Panc1 (cell line): ENCODE data around the gene KRT78. TPM values are rescaled to one million over a fixed set of nuclear protein-coding genes. Genes with fewer than 3 reads are reported as not detected.

Experiments used
- ATAC-seq: fragments of 200-7000 bp; cut with Tn5 transposase; 2 replicates; pipeline ENCODE4 v1.9.1; 2020; ENCODE audit warnings: mild to moderate bottlenecking, moderate library complexity
- BruUV-seq: library from RNA; stranded (reverse); fragments of 400-500 nt; replicated peaks from 2 replicates; lab custom pipeline; 2021; lab: Mats Ljungman, UMichigan
- CTCF ChIA-PET: fragments of 300-600 bp; sonication (Branson Sonifier 250); formaldehyde crosslinking; loops from one replicate; lab custom pipeline; 2022; ENCODE audit warnings: antibody characterized with exemption; lab: Charles Lee
- POLR2A ChIA-PET: fragments of 300-600 bp; sonication (Branson Sonifier 250); formaldehyde crosslinking; loops from one replicate; lab custom pipeline; 2022; ENCODE audit warnings: antibody characterized with exemption; lab: Charles Lee
- DNase-seq: peaks from one replicate; pipeline ENCODE4 v3.0.0-alpha.2; 2010; ENCODE audit warnings: low read depth, low spot score
- H3K27ac ChIP-seq: 2 replicates; pipeline ENCODE4 v1.5.1; 2011; ENCODE audit warnings: mild to moderate bottlenecking, low read length, inconsistent platforms
- H3K27me3 ChIP-seq: fragments of 200-500 bp; sonication (Bioruptor generic); 2 replicates; pipeline ENCODE4 v1.6.0; 2014; ENCODE audit warnings: low read length, inconsistent platforms; ENCODE audit not compliant: control insufficient read depth, insufficient read depth
- H3K36me3 ChIP-seq: fragments of 200-500 bp; sonication (Bioruptor generic); 2 replicates; pipeline ENCODE4 v1.5.1; 2014; ENCODE audit warnings: inconsistent platforms, mild to moderate bottlenecking, low read length, moderate library complexity; ENCODE audit not compliant: control insufficient read depth, insufficient read depth
- H3K4me1 ChIP-seq: 2 replicates; pipeline ENCODE4 v1.5.1; 2011; ENCODE audit warnings: inconsistent platforms, mild to moderate bottlenecking, low read length, moderate library complexity; ENCODE audit not compliant: control insufficient read depth, insufficient read depth
- H3K4me3 ChIP-seq, 2 experiments: 2 replicates each; pipeline ENCODE4 v1.5.1; 2011 to 2012; ENCODE audit warnings: low read depth in 2 of 2, low read length in 2 of 2, mild to moderate bottlenecking in 2 of 2, inconsistent platforms in 1 of 2, moderate library complexity in 1 of 2
- H3K9me3 ChIP-seq: fragments of 200-500 bp; sonication (Bioruptor generic); 2 replicates; pipeline ENCODE4 v1.5.1; 2014; ENCODE audit warnings: low read depth, mild to moderate bottlenecking, inconsistent platforms, low read length, moderate library complexity; ENCODE audit not compliant: control insufficient read depth, insufficient read depth
- CTCF ChIP-seq: fragments of 450-650 bp; IDR thresholded peaks from 2 replicates; pipeline ENCODE4 v1.5.1; 2017; ENCODE audit warnings: mild to moderate bottlenecking
- POLR2AphosphoS5 ChIP-seq: IDR thresholded peaks from 2 replicates; pipeline ENCODE4 v1.6.1; 2012; ENCODE audit warnings: mild to moderate bottlenecking, low read depth, low read length, moderate library complexity
- REST ChIP-seq, 2 experiments: IDR thresholded peaks; 2 replicates each; pipeline ENCODE4 v1.6.1; 2011 to 2012; ENCODE audit warnings: low read depth in 2 of 2, control low read depth in 1 of 2, low read length in 1 of 2, mild to moderate bottlenecking in 1 of 2, moderate library complexity in 1 of 2; ENCODE audit not compliant: insufficient read depth in 1 of 2
- SIN3A ChIP-seq: IDR thresholded peaks from 2 replicates; pipeline ENCODE4 v1.6.1; 2012; ENCODE audit warnings: low read depth, mild to moderate bottlenecking, low read length, moderate library complexity, borderline replicate concordance; ENCODE audit not compliant: insufficient read depth
- TCF7L2 ChIP-seq: IDR thresholded peaks from 2 replicates; pipeline ENCODE4 v1.6.1; 2011; ENCODE audit warnings: mild to moderate bottlenecking, low read depth, low read length, inconsistent platforms
- in situ Hi-C: cut with HindIII; loops from 2 replicates; pipeline ENCODE4 v1.10.0; 2016; ENCODE audit warnings: low sequenced_read_pairs, low pct_unique_long_range_greater_than_20kb
- intact Hi-C: fragments of 100-400 bp; cut with micrococcal nuclease; formaldehyde crosslinking; loops from one replicate; pipeline ENCODE4 v1.10.0; 2022; ENCODE audit not compliant: unreplicated experiment
- total RNA-seq: library from RNA; stranded (reverse); gene quantifications from one replicate; pipeline ENCODE4 v1.2.1, GENCODE V29; 2021; ENCODE audit not compliant: unreplicated experiment

The KRT78 gene
- total RNA-seq, 1 experiment from 2014 or later: not detected

- no peak for TF ChIP-seq SIN3A
- no peak for TF ChIP-seq REST (IDR thresholded peaks at IDR 0.05; ENCODE audit: insufficient read depth in 1 of 2, low read depth in 2 of 2, low read length in 1 of 2)
- no peak for TF ChIP-seq POLR2AphosphoS5
- Histone ChIP-seq H3K27ac (no peak overlapping the region), H3K27me3 (peaks cover 4% of the 10 kb centered on the region; the same call in 1 of the 2 replicates), H3K4me1 (no peaks in the 10 kb centered on the region), H3K36me3 (no peaks in the 10 kb centered on the region), H3K9me3 (no peaks in the 10 kb centered on the region), H3K4me3 (no peak overlapping the region)
- ChIA-PET CTCF (no interaction called here), POLR2A (no interaction called here)
- ATAC-seq (no peak), DNase-seq (no peak)
- intact Hi-C loops: no loop called here
- no TSS peak for BruUV-seq
- in situ Hi-C loops: no loop called here
Measured at GRCh38 chr12:52805739-52806138, 43.1 kb downstream of the KRT78 start.

GRCh38 chr12:52805000-52805399 lies 43.8 kb downstream of the KRT78 start:
- intact Hi-C loops (no loop called here), in situ Hi-C loops (no loop called here)
- H3K36me3 ChIP-seq: no peaks in the 10 kb centered on the region
- no peak overlapping the region for H3K4me3 ChIP-seq
- no peaks in the 10 kb centered on the region for H3K9me3 ChIP-seq
- no peak for TF ChIP-seq SIN3A
- no peak for TF ChIP-seq CTCF
- no peak for TF ChIP-seq REST (IDR thresholded peaks at IDR 0.05; ENCODE audit: insufficient read depth in 1 of 2, low read depth in 2 of 2, low read length in 1 of 2)
- no peak for TF ChIP-seq TCF7L2
- TF ChIP-seq POLR2AphosphoS5: no peak
- H3K27me3 ChIP-seq: peaks cover 4% of the 10 kb centered on the region; the same call in 1 of the 2 replicates
- POLR2A ChIA-PET: interaction anchor here (0.6 kb wide), 1 partner anchor 1045 kb away, joined by 6 read pairs; no protein-coding TSS in a partner anchor
- ATAC-seq (no peak), DNase-seq (no peak)
- no peaks in the 10 kb centered on the region for H3K4me1 ChIP-seq
- H3K27ac ChIP-seq: no peak overlapping the region
- CTCF ChIA-PET: interaction anchor here (0.6 kb wide), 1 partner anchor 433 kb away, joined by 5 read pairs; no protein-coding TSS in a partner anchor
- BruUV-seq: no TSS peak
